Ureter (tissue), 1 donor: Measurements from ENCODE around the gene APCDD1. TPM values are rescaled to one million over a fixed set of nuclear protein-coding genes. Genes with fewer than 3 reads are reported as not detected.

Experiments used
- DNase-seq: peaks from one replicate; pipeline ENCODE4 v3.0.0-alpha.2; 2020; ENCODE audit warnings: low spot score
- total RNA-seq: library from RNA; stranded (reverse); gene quantifications from one replicate; pipeline ENCODE4 v1.2.4, GENCODE V29; 2023
- donor health status: DM: yes; HTN: yes; CAD: no.

The APCDD1 gene
- total RNA-seq, 1 donor from 2014 or later: 98.4 TPM

GRCh38 chr18:10432781-10433180, 21.7 kb upstream of the APCDD1 start:
- DNase-seq: no peak

DNA sequence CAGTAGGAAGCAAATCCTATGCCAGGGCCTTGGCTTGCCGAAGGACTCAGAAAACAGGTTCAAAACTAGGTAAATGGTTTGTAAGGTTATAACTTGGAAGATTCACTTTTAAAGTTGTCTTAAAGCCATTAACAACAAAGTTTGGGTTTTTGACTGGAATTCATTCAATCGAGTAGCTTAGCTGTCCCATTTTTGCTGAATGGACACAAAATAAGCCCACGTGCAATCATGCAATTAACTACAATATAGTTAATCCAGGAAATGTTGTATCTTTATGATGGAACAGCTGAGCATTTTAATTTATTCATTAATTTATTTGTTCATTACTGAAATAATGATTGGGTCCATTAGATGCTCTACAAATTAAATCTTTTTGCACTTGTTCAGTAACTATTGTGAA, 18.3 kb upstream of the APCDD1 start:
- no peak for DNase-seq

- DNase-seq: no peak
Observed at GRCh38 chr18:10437837-10438236, 16.6 kb upstream of the APCDD1 start.

GRCh38 chr18:10439898-10440297, 14.5 kb upstream of the APCDD1 start:
- DNase-seq: no peak

DNA sequence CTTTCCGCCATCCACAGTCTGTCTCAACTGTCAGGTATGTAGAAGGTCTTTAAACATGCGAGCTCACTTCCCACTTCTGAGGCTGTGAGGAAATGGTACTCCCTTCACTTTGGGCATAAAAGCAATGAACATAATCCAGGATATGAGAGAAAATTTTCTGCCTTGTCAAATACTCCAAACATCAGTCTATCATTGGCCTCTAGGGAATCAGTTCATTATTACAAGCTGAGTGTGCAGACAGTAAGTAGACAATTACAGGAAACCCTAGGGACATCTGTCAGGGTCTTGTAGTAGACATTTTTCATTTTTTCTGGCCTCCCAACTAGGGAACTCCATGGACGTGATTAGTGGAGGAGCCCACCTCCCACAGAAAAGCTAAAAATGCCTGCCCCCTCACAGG, 13.6 kb upstream of the APCDD1 start:
- DNase-seq: no peak

GRCh38 chr18:10441472-10441871, 13.0 kb upstream of the APCDD1 start:
- no peak for DNase-seq

- no peak for DNase-seq
Observed at GRCh38 chr18:10442551-10442971, 11.9 kb upstream of the APCDD1 start.

DNA sequence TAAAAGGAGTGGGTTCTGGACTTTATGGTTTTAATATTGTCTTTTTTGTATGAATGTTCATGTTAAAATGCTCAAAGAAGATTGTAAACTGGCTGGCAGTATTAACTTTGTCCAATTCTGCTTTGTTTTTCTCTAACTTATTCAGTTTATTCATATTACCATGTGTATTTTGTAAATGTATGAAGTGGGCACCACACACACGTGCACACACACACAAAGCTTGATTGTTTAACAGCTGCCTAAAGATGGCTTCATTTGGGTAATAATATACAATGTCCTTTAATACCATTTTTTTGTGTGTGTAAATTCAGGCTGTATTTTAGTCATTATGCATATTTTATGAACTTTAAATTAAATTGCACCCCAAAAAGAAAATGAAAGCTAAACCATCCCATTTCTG, 11.4 kb upstream of the APCDD1 start:
- no peak for DNase-seq

DNA sequence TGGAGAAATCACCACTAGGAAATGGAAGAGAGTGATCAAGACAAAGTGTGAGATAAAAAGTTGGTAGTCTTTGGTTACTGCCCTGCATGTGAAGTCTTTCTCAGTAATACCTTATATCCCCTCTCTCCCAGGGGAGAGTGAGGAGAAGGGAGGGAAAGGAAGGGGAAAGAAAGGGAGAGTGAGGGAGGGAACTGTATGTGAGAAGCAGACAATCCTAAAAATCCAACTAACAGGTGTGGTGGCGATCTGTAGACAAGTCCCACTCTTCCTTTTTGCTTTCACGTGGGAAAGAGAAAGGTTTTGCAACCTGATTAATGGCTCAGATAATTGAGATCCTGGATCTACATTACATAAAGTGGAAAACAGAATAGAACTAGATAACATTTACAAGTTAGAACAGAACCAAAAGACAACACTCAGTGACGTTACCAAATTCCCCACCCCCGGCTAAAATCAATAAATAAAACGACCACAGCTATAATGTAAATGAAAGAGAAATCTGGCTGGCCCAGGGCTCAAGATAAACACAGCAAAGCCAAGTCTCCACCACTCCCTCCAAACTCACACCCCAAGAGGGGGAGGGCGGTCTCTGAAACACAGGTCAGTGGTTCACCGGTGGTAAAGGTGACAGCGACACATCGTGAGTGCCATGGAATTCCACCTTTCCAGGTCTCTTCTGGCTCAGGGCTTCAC, 10.0 kb upstream of the APCDD1 start:
- no peak for DNase-seq

GRCh38 chr18:10449396-10449795, 5.0 kb upstream of the APCDD1 start:
- DNase-seq: no peak

DNA sequence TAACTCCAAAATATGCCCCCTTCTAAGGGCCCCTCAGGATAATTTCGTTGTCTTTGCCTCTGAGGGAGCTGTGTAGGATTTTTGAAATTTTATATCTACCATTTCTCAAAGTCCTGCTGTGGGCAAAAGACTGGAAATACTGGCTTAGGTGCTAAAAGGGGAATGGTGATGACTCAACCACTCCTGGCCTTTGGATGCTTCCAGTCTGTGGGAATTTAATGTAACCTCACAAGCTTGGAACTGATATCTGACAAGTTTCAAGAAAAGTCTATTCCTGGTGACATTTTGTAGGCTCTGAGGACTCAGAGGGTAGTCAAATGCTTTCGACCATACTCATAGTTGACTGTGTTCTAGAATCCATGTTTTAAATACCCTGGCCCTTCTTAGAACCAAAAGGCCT, 3.4 kb upstream of the APCDD1 start:
- DNase-seq: no peak

DNA sequence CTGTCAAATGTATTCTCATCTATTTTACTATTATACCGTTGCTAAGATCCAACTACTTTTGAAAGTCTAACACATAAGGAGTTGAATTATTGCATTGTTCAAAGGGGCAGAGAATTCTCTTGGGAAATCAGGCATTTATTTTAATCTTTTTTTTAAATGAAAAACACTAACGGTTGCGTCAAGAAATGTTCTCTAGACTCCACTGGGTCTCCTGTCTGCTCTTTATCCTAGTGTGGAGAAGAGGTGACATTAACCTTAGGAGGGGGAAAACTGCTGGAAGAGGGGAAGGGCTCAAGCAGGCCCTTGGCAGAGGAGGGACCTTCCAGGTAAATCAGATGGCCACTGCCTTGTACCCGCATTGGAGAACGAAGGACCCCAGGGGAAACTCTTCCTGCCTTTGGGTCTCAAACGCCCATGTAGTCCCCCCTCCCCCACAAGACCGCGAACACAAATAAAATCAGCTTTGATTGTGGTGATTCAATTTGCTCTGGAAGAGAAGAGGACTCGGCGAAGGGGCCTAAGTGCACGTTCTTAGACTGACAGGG, 1.1 kb upstream of the APCDD1 start:
- no peak for DNase-seq

- DNase-seq: no peak
Observed at GRCh38 chr18:10454681-10455557, 484 bp downstream of the APCDD1 start.

DNA sequence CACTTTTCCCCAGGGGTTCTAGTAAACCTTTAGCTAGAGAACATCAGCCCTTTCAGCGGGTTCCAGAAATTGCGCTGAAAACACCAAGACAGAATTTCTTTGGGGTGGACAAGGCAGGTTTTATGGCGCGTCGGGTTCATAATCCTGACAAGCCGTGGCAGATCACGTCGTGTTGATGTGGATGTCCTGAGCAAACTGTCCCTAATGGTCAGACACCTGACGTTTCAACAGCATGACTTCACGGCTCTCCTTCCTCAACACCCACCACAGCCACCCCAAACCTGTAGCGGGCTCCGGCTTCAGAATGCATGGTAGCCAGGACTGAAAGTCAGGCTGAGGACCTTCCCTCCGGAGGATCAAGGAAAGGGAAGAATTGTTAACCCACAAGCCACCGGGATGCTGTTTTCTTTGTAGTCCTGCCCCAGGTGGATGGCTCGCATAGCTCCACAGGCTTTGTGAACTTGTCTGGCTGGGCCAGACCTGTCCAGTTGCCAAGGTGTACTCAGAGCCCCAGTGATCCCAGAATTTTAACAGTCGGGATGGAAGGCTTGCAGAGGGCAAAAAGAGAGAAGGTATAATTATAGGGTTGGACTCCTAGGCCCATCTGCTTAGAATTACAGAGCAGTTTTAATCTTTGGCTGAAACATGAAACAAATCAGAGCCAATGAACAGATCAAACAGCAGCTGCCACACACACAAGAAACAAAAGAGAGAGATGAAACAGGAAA, 1.5 kb downstream of the APCDD1 start:
- DNase-seq: no peak

DNA sequence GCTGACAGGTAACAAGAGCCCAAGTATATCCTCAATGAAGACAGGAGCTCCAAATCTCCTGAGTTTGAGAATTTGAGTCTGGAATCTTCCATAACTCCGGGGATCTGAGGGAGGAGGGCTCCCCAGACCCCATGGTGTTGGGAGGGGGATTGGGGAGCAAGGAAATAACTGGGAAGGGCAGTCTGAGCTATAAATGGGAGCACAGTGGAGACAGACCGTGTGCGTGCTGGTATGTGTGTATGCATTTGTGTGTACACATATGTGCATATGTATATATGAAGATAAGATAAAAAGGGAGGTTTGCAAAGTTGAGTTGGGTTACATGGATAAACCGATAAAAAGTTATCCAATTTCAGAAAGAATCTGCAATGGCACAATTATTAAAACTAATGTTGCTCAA, 2.3 kb downstream of the APCDD1 start:
- DNase-seq: no peak

GRCh38 chr18:10457128-10457527, 2.7 kb downstream of the APCDD1 start:
- DNase-seq: no peak

DNA sequence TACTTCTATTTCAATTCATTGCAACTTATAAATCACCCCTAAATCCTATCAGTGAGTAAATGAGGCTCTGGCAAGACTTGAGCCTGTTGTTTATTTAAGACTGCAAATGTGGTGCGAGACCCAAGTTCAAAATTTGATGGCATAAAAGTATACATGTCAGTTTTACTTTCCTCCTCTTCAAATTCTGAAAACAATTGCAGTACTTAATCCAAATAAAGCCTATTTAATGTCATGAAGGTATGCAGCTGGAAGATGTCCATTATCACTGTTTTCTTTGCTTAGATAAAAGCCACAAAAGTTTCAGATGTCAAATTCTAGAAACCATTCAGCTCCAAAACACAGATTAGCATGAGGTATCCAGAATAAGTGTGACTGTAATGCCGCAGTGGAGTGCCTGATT, 3.3 kb downstream of the APCDD1 start:
- no peak for DNase-seq

GRCh38 chr18:10458691-10459090, 4.3 kb downstream of the APCDD1 start:
- no peak for DNase-seq

GRCh38 chr18:10459587-10459986, 5.2 kb downstream of the APCDD1 start:
- no peak for DNase-seq

- no peak for DNase-seq
Observed at GRCh38 chr18:10460414-10461018, 6.1 kb downstream of the APCDD1 start.

- DNase-seq: no peak
Observed at GRCh38 chr18:10461989-10462388, 7.6 kb downstream of the APCDD1 start.

DNA sequence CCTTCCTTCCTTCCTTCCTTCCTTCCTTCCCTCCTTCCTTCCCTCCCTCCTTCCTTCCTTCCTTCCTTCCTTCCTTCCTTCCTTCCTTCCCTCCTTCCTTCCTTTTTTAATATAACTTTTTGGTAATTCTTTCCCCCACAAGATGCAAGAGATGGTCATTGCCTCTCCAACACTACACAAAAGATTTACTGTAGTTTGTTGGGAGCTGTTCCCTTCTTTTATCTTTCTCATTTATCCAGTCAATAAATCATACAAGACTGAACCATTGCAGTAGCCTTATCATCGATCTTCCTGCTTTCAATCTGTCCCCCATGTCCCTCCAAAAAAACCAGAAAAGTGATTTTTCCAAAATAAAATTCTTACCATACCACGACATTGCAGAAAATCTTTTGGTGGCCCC, 8.2 kb downstream of the APCDD1 start:
- DNase-seq: no peak
